HG03575 (cell line): ENCODE measurements around the gene DENND4B.
"Not testable (repeated sequence)": the region's sequence is repeated elsewhere in the genome, so short reads cannot be mapped to it uniquely, and the experiment has no call there.

Source experiments
- ATAC-seq: cut with Tn5 transposase; IDR thresholded peaks from one replicate; pipeline ENCODE4 v1.9.1; 2021; ENCODE audit not compliant: unreplicated experiment, insufficient number of reproducible peaks, low FRiP score; ENCODE audit errors: extremely low read depth

DENND4B gene

GRCh38 chr1:153933430-153933829 is 13.1 kb downstream of the DENND4B start:
- no peak for ATAC-seq

GRCh38 chr1:153932156-153933131 is 14.1 kb downstream of the DENND4B start:
- ATAC-seq = no peak

DNA sequence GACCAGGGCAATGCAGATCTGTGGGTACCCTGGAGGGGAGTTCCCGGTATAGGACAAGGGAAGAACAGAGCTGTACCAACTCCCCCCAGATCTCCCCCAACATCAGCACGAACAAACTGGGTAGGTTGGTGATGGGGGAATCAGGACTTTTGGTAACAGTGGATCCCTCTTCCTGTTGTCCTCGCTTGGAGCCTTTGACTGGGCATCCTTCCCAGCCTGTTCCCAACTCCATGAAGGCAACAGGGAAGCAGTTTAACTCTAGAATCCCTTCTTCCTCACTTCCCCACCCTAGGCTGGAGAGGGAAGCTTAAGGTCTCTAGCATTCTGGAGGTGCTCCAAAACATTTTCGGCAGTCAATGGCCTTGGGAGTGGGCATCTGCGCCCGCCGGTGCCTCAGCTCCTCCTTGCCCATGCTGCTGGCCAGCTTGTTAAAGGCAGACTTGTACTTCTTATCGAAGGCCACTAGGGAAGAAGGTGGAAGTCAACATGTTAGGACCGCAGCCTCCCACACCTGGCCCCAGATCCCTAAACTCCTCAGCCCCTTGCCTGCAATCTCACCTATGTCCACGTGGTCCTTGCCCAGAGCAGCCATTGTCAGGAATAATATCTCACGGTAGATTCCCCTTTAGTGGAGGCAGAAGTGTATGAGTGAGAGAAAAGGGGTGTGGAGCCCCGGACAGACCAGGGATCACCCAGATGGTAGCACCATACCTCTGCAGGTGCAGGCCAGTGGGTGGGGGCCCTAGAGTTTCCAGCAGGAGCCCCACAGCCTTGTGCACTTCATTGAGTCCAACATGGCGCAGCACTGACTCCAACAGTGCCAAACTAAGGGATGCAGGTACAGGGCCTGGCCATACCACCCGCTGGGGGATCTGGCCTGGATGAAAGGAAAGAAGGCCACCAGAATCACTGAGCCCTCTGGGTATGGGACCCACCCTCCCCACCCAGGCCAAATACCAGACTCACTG is 16.3 kb downstream of the DENND4B start:
- no peak for ATAC-seq

DNA sequence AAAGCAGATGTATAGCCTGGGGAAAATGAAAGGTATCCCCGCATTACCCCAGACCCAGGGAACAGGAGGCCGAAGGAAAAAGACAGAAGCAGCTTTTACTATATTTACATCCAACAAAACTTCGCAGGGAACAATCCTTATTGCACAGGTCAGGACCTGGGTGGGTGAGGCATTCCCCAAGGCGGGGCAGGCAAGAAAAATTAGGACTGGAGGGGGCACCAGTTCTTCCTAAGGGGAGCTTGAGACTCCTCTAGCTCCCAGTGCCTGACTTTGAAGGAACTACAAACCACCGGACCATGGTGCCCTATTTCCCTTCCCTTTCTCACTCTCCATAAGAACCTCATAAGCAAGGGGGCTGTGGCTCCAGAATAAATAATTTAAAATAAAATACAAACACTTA is 17.1 kb downstream of the DENND4B start:
- no peak for ATAC-seq

DNA sequence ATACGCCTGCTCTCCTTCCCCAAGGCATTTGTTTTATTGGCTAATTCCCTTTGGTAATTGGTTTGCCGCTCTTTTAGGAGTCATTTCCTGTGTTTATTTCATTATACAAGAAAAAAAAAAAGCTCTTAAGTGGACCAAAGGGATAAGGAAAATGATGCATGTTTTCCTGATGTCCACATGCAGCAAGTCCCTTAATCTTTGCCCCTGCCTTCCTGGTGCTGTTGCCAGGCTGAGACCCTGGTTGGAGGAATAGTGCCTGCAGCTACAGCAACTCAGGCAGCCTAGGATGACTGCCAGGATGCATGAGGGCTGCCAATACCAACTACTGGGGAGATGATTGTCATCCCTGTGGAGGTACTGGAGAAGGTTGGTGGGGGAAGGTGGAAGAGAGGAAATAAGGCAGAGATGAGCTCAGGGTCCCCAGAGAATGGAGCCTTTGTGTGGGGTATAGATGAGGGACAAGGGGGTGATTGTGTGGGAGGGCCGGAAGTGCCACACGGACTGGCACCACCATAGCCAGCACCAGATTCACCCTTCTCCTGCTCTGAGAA is 17.7 kb downstream of the DENND4B start:
- no peak for ATAC-seq

DNA sequence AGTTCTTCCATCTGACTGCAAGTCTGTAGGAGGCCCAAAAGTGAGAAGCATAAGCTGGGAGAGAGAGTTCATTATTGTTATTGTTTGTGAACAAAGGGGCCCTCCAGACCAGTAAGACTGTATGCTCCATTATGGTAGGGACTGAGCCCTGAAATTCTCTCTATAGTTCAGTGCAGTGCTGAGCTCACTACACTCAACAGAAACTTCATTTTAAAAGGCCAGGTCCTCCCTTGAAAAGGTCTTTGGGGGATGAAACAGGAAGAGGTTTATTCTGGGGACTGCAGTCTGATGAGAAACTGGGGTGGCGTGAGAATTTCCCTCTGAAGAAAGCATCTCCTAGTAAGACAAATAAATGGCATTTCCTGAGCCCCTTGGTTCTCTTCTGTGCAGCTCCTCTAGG is 18.3 kb downstream of the DENND4B start:
- no peak for ATAC-seq

DNA sequence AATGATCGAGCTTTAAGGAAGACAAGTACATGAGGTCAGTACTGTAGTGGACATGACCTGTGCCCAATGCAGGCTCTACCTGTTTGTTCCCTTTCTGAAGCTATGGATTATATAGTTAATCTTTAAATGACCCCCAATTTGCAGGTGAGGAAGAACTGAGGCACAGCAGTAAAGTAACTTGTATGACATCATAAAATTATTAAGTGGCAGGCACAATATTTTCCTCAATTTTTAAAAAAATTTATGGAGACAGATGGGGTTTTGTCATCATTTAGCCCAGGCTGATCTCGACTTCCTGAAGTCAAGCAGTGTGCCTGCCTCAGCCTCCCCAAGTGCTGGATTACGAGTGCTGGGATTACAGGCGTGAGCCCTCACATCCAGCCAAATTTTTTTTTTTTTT is 20.1 kb downstream of the DENND4B start:
- ATAC-seq = no peak

DNA sequence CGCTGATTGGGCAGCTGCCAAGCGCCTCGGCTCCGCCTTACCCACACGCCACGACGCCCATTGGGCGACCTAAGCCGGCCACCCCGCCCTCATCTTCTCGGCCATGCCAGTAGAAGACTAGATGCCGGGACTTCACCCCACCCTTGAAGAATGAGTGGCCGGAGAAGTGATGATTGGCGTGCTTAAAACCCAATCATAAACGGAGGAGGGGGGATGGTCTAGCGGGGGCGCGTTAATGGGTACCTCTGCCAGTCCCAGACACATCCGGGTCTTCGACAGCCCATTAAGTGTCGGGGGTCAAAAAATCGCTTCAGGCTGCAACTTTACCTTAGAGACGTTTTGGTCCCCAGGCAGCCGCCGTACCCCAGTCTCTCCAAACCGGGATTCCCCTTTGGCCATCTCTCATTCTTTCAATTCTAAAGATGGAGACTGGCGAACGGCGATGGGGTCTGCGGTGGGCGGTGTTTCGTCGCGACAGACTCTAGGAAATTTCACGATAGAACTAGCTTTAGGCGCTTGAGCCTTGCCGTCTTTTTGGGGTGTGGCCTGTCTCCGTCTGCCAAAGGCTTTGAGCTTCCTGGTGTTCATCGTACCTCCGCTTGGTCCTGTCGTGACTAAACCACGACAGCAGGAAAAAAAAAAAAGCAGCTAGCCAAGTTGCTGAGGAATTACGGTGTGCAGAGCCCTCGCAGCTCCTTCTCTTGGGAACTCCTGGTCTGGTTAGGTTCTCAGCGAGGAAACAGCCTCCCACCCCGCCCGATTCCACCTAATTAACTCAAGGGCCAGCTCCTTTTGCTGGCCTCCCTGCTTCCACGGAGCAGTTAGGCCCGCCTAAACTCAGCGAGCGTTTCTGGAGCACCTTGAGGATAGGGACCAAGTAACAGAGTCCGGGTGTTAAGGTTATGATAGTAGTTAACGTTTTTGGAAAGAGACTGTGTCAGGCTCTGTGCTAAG is 23.3 kb downstream of the DENND4B start, which contains the start of gene GATAD2B:
GATAD2B (minus strand) TSS at position 1 of the 954 bp plus-strand sequence. CDS start 94,625 bp downstream, outside the sequence.
- peak; percentile 44 for ATAC-seq

- ATAC-seq = no peak
These were observed 24.2 kb downstream of the DENND4B start for GRCh38 chr1:153922076-153922971.

- no peak for ATAC-seq
These were observed 24.8 kb downstream of the DENND4B start for GRCh38 chr1:153921803-153922075.

DNA sequence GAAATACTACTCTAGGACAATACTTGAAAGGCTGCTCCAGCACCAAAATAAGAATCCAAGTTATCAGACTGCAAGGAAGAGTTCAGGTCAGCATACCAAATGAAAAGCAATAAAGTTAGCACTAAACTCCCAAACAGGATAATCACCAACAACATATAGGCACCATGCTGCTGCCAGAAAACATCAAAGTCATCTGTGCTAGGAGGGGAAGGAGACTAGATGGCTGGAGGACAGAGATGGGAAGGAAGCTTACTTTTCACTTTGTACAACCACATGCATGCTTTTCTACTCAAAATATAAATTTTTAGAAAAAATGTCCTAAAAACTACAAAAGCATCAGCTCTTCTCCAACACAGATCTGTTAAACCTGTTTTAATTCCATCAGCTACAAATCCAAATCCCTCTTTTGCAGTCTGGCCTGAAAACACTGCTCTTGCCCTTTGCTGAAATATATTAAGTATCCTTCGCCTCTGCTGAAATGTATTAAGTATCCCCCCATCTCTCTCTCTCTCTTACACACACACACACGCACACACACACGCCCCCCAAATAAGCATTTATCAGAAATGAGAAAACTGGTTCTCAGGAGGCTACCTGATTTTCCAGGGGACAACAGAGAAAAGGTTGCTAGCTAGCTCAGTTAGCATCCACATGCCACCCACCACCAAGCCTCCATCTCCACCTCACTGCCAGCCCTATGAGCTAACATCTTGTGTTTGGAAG is 25.3 kb downstream of the DENND4B start:
- no peak for ATAC-seq

GRCh38 chr1:153919876-153920852 is 26.4 kb downstream of the DENND4B start:
- no peak for ATAC-seq

DNA sequence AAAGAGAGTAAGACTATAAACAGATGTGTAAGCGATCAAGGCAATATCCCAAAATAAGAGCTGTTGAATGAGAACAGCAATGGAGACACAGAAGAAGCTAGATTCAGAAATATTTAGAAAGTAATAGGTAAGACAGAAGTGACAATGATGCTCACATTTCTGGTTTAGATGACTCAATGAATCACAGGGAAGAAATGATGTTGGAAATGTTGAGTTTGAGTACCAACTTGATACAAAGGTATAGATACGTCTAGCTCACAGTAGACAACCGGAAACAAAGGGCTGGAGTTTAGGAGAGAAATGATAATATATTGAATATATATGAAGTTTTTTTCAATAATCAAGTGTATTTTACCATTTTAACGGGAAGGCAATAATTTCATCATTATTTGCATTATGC is 30.2 kb downstream of the DENND4B start:
- no peak for ATAC-seq

GRCh38 chr1:153912349-153912748 is 34.2 kb downstream of the DENND4B start:
- no peak for ATAC-seq

- ATAC-seq = not testable (repeated sequence)
These were observed 36.0 kb downstream of the DENND4B start for GRCh38 chr1:153910560-153910959.

DNA sequence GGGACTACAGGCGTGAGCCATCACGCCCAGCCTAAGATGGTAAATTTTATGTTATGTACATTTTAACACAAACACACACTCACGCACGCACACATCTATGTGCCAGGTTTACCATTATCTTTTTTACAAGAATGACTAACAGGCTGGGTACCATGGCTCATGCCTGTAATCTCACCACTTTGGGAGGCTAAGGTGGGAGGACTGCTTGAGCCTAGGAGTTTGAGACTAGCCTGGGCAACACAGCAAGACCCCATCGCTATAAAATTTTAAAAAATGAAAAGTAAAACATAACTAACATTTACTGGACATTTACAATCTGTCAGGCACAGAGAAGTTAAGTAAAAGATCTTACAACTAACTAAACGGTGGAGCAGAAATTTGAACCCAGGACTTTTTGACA is 38.4 kb downstream of the DENND4B start:
- ATAC-seq = no peak
